Stimulated activated naive CD8-positive, alpha-beta T cell treated with anti-CD3 and anti-CD28 coated beads, Interleukin-15, Interleukin-2, amounts not matched to agents 100 ng/mL and 50 ng/mL, for 24 hours (primary cell): ENCODE measurements around the gene KRTAP9-2.
"Not testable (repeated sequence)": the region's sequence is repeated elsewhere in the genome, so short reads cannot be mapped to it uniquely, and the experiment has no call there.

Experiments
- H3K27ac Mint-ChIP-seq: one replicate; pipeline ENCODE4 v1.8.0; 2021; ENCODE audit warnings: mild to moderate bottlenecking, mixed read lengths
- H3K27me3 Mint-ChIP-seq: one replicate; pipeline ENCODE4 v1.8.0; 2021; ENCODE audit warnings: mixed read lengths
- H3K36me3 Mint-ChIP-seq: one replicate; pipeline ENCODE4 v1.8.0; 2021; ENCODE audit warnings: low read depth, mixed read lengths
- H3K4me1 Mint-ChIP-seq: one replicate; pipeline ENCODE4 v1.8.0; 2021; ENCODE audit warnings: low read depth, mixed read lengths
- H3K4me3 Mint-ChIP-seq: one replicate; pipeline ENCODE4 v1.8.0; 2021; ENCODE audit warnings: mild to moderate bottlenecking, mixed read lengths
- H3K9me3 Mint-ChIP-seq: one replicate; pipeline ENCODE4 v1.8.0; 2021; ENCODE audit warnings: mixed read lengths

Gene KRTAP9-2

GRCh38 chr17:41258406-41258805 is 32.0 kb downstream of the KRTAP9-2 start:
- H3K36me3 Mint-ChIP-seq: no peaks in the 10 kb centered on the region
- H3K4me1 Mint-ChIP-seq: peaks cover 15% of the 10 kb centered on the region
- H3K27ac Mint-ChIP-seq: no peak overlapping the region

GRCh38 chr17:41263212-41263611 is 36.8 kb downstream of the KRTAP9-2 start:
- H3K9me3 Mint-ChIP-seq: no peaks in the 10 kb centered on the region
- no peak overlapping the region for H3K4me3 Mint-ChIP-seq

More at GRCh38 chr17:41258406-41258805, 32.0 kb downstream of the KRTAP9-2 start:
- Mint-ChIP-seq H3K9me3 (no peaks in the 10 kb centered on the region), H3K4me3 (no peak overlapping the region), H3K27me3 (peaks cover 5% of the 10 kb centered on the region)

GRCh38 chr17:41264599-41264998 is 38.2 kb downstream of the KRTAP9-2 start:
- Mint-ChIP-seq H3K4me1 (peaks cover 15% of the 10 kb centered on the region), H3K9me3 (no peaks in the 10 kb centered on the region), H3K27ac (no peak overlapping the region), H3K36me3 (no peaks in the 10 kb centered on the region), H3K4me3 (no peak overlapping the region), H3K27me3 (peaks cover 4% of the 10 kb centered on the region)

More at GRCh38 chr17:41263212-41263611, 36.8 kb downstream of the KRTAP9-2 start:
- H3K27ac Mint-ChIP-seq: no peak overlapping the region
- H3K4me1 Mint-ChIP-seq: peaks cover 15% of the 10 kb centered on the region
- H3K36me3 Mint-ChIP-seq: no peaks in the 10 kb centered on the region
- peaks cover 4% of the 10 kb centered on the region for H3K27me3 Mint-ChIP-seq

GRCh38 chr17:41265078-41265477 is 38.6 kb downstream of the KRTAP9-2 start, which contains the start of gene KRTAP9-6:
TSS of gene KRTAP9-6 (plus strand) at chr17:41265378. CDS start at chr17:41265378, 0 bp downstream.
- H3K36me3 Mint-ChIP-seq: no peaks in the 10 kb centered on the region
- no peak within 1 kb of the TSS for H3K4me3 Mint-ChIP-seq
- peaks cover 4% of the 10 kb centered on the region for H3K27me3 Mint-ChIP-seq
- peaks cover 14% of the 10 kb centered on the region for H3K4me1 Mint-ChIP-seq
- no peaks in the 10 kb centered on the region for H3K9me3 Mint-ChIP-seq
- no peak within 1 kb of the TSS for H3K27ac Mint-ChIP-seq

GRCh38 chr17:41267711-41268110 is 41.3 kb downstream of the KRTAP9-2 start:
- Mint-ChIP-seq H3K27me3 (peaks cover 4% of the 10 kb centered on the region), H3K27ac (no peak overlapping the region), H3K9me3 (no peaks in the 10 kb centered on the region), H3K4me1 (no peaks in the 10 kb centered on the region), H3K36me3 (no peaks in the 10 kb centered on the region), H3K4me3 (no peak overlapping the region)

- H3K9me3 Mint-ChIP-seq, H3K4me1 Mint-ChIP-seq, H3K27ac Mint-ChIP-seq: not testable (repeated sequence)
Measured at GRCh38 chr17:41271323-41271722, 44.9 kb downstream of the KRTAP9-2 start.

GRCh38 chr17:41271858-41272257 is 45.4 kb downstream of the KRTAP9-2 start:
- Mint-ChIP-seq H3K4me3 (no peak overlapping the region), H3K27ac (no peak overlapping the region), H3K4me1 (no peaks in the 10 kb centered on the region), H3K27me3 (peaks cover 7% of the 10 kb centered on the region), H3K9me3 (no peaks in the 10 kb centered on the region), H3K36me3 (no peaks in the 10 kb centered on the region)

More at GRCh38 chr17:41271323-41271722, 44.9 kb downstream of the KRTAP9-2 start:
- H3K27me3 Mint-ChIP-seq, H3K36me3 Mint-ChIP-seq, H3K4me3 Mint-ChIP-seq: not testable (repeated sequence)

GRCh38 chr17:41275648-41276190 is 49.3 kb downstream of the KRTAP9-2 start, which contains the start of gene KRTAP9-7:
TSS of gene KRTAP9-7 (plus strand) at chr17:41275698. CDS start at chr17:41275698, 0 bp downstream.
- H3K4me1 Mint-ChIP-seq, H3K36me3 Mint-ChIP-seq, H3K27ac Mint-ChIP-seq: not testable (repeated sequence)

More at GRCh38 chr17:41275648-41276190, 49.3 kb downstream of the KRTAP9-2 start, which contains the start of gene KRTAP9-7:
- H3K9me3 Mint-ChIP-seq, H3K27me3 Mint-ChIP-seq, H3K4me3 Mint-ChIP-seq: not testable (repeated sequence)
